Fibroblast of lung (primary cell): Measurements from ENCODE around the gene SCAMP5.

Experiments
- EZH2 ChIP-seq: IDR thresholded peaks from 2 replicates; pipeline ENCODE4 v1.5.1; 2012; ENCODE audit warnings: low read length, control low read depth, mild to moderate bottlenecking; ENCODE audit errors: missing control alignments
- TF ChIP-seq, protein P1 (sequence below), 2 donors: IDR thresholded peaks in 1 of 2; conservative IDR thresholded peaks in 1 of 2; 1 replicate in 1 of 2; 2 replicates in 1 of 2; pipeline ENCODE4 v1.5.1; 2011 to 2012; ENCODE audit warnings: low read length in 2 of 2, control low read depth in 1 of 2, inconsistent platforms in 1 of 2, low read depth in 1 of 2, mild to moderate bottlenecking in 1 of 2

- TF ChIP-seq, protein P1, sequence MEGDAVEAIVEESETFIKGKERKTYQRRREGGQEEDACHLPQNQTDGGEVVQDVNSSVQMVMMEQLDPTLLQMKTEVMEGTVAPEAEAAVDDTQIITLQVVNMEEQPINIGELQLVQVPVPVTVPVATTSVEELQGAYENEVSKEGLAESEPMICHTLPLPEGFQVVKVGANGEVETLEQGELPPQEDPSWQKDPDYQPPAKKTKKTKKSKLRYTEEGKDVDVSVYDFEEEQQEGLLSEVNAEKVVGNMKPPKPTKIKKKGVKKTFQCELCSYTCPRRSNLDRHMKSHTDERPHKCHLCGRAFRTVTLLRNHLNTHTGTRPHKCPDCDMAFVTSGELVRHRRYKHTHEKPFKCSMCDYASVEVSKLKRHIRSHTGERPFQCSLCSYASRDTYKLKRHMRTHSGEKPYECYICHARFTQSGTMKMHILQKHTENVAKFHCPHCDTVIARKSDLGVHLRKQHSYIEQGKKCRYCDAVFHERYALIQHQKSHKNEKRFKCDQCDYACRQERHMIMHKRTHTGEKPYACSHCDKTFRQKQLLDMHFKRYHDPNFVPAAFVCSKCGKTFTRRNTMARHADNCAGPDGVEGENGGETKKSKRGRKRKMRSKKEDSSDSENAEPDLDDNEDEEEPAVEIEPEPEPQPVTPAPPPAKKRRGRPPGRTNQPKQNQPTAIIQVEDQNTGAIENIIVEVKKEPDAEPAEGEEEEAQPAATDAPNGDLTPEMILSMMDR (conservative IDR thresholded peaks at IDR 0.05 in 1 of 2, IDR thresholded peaks at IDR 0.05 in 1 of 2; ENCODE audit: low read depth in 1 of 2, low read length in 2 of 2): no peak
- TF ChIP-seq EZH2: no peak
Measured at GRCh38 chr15:74997543-74997942, 2.2 kb downstream of the SCAMP5 start.
